Thyroid gland (tissue), 4 donors: ENCODE measurements around the gene MAD1L1. TPM values are rescaled to one million over a fixed set of nuclear protein-coding genes. Genes with fewer than 3 reads are reported as not detected.
"Not testable (repeated sequence)": the region's sequence is repeated elsewhere in the genome, so short reads cannot be mapped to it uniquely, and the experiment has no call there.

Source experiments
- DNase-seq, 2 donors: peaks; one replicate each; pipeline ENCODE4 v3.0.0-alpha.2; 2019
- H3K27ac ChIP-seq, 3 donors: fragments of 200-600 bp; sonication (generic); 1 replicate in 2 of 3; 2 replicates in 1 of 3; pipeline ENCODE4 v1.5.1; 2016 to 2019; ENCODE audit warnings: mild to moderate bottlenecking in 1 of 3, moderate library complexity in 1 of 3
- H3K27me3 ChIP-seq: fragments of 200-600 bp; sonication (generic); one replicate; pipeline ENCODE4 v1.5.1; 2019
- H3K36me3 ChIP-seq, 2 donors: fragments of 200-600 bp; sonication (generic); one replicate each; pipeline ENCODE4 v1.5.1; 2016 to 2019
- H3K4me1 ChIP-seq, 2 donors: fragments of 200-600 bp; sonication (generic); one replicate each; pipeline ENCODE4 v1.5.1; 2017 to 2019
- H3K4me3 ChIP-seq, 3 donors: fragments of 200-600 bp; sonication (generic); replicated peaks in 1 of 3; 1 replicate in 2 of 3; 2 replicates in 1 of 3; pipeline ENCODE4 v1.5.1; 2016; ENCODE audit warnings: mild to moderate bottlenecking in 1 of 3
- H3K9me3 ChIP-seq: fragments of 200-600 bp; sonication (generic); one replicate; pipeline ENCODE4 v1.5.1; 2017
- CTCF ChIP-seq, 6 experiments: fragments of 200-600 bp in 3 of 6; fragments of 450-650 bp in 3 of 6; sonication (generic) in 3 of 6; IDR thresholded peaks; one replicate each; pipeline ENCODE4 v1.5.1; 2016 to 2019; ENCODE audit warnings: antibody characterized with exemption in 6 of 6, mild to moderate bottlenecking in 2 of 6, inconsistent platforms in 1 of 6, moderate library complexity in 1 of 6
- POLR2A ChIP-seq, 2 donors: fragments of 450-650 bp; IDR thresholded peaks; one replicate each; pipeline ENCODE4 v1.6.1; 2017; ENCODE audit warnings: antibody characterized with exemption in 2 of 2, mild to moderate bottlenecking in 2 of 2, moderate library complexity in 1 of 2
- WGBS, 2 donors: methylation state at CpG; one replicate each; pipeline ENCODE4 v1.1.5; 2017; 5-methylcytosine and 5-hydroxymethylcytosine counted together
- intact Hi-C: fragments of 100-400 bp; cut with DNase I; formaldehyde crosslinking; loops from one replicate; pipeline ENCODE4 v1.15.1; 2023
- total RNA-seq, 4 donors: library from RNA; depleted of rRNA; stranded (reverse); fragments of >200 nt; gene quantifications; one replicate each; pipeline ENCODE4 v1.2.3, GENCODE V29; 2016

Gene MAD1L1
- total RNA-seq, 4 donors from 2014 or later = 27.4 to 38.6 (median 33.9) TPM

- 62 to 83% methylated on average over 11 to 26 of the region's 27 CpGs for WGBS, 2 donors
- Histone ChIP-seq H3K27me3 (no peaks in the 10 kb centered on the region), H3K4me3 (no peak overlapping the region), H3K36me3 (no peaks in the 10 kb centered on the region), H3K27ac (no peak overlapping the region), H3K9me3 (no peaks in the 10 kb centered on the region), H3K4me1 (no peaks in the 10 kb centered on the region)
- intact Hi-C loops = no loop called here
- no peak for DNase-seq
- TF ChIP-seq POLR2A (IDR thresholded peaks at IDR 0.05) (no peak), CTCF (IDR thresholded peaks at IDR 0.05) (no peak)
These were observed 299.5 kb downstream of the MAD1L1 start for GRCh38 chr7:1933066-1933750.

- Histone ChIP-seq H3K27me3 (no peaks in the 10 kb centered on the region), H3K36me3 (no peaks in the 10 kb centered on the region), H3K9me3 (no peaks in the 10 kb centered on the region), H3K27ac (no peak overlapping the region), H3K4me3 (no peak overlapping the region), H3K4me1 (no peaks in the 10 kb centered on the region)
- WGBS, 2 donors = 91 to 96% methylated on average over 9 of the region's 9 CpGs
- DNase-seq = no peak
- intact Hi-C loops = no loop called here
- TF ChIP-seq POLR2A (IDR thresholded peaks at IDR 0.05) (no peak), CTCF (IDR thresholded peaks at IDR 0.05) (no peak)
These were observed 300.8 kb downstream of the MAD1L1 start for GRCh38 chr7:1931951-1932270.

GRCh38 chr7:1931256-1931950, 301.3 kb downstream of the MAD1L1 start:
- no peak overlapping the region for H3K27ac ChIP-seq
- H3K9me3 ChIP-seq = no peaks in the 10 kb centered on the region
- no peaks in the 10 kb centered on the region for H3K36me3 ChIP-seq
- no peak for TF ChIP-seq POLR2A (IDR thresholded peaks at IDR 0.05)
- no peak for TF ChIP-seq CTCF (IDR thresholded peaks at IDR 0.05)
- DNase-seq = no peak
- 93 to 94% methylated on average over 22 of the region's 22 CpGs for WGBS, 2 donors
- H3K27me3 ChIP-seq = no peaks in the 10 kb centered on the region
- no peak overlapping the region for H3K4me3 ChIP-seq
- intact Hi-C loops = no loop called here
- no peaks in the 10 kb centered on the region for H3K4me1 ChIP-seq

GRCh38 chr7:1930381-1931065, 302.2 kb downstream of the MAD1L1 start:
- no peak overlapping the region for H3K4me3 ChIP-seq
- no peaks in the 10 kb centered on the region for H3K4me1 ChIP-seq
- H3K9me3 ChIP-seq = no peaks in the 10 kb centered on the region
- H3K27ac ChIP-seq = no peak overlapping the region
- DNase-seq = no peak
- intact Hi-C loops = no loop called here
- H3K27me3 ChIP-seq = no peaks in the 10 kb centered on the region
- TF ChIP-seq POLR2A (IDR thresholded peaks at IDR 0.05) = no peak
- no peak for TF ChIP-seq CTCF (IDR thresholded peaks at IDR 0.05)
- no peaks in the 10 kb centered on the region for H3K36me3 ChIP-seq
- WGBS, 2 donors = 98% methylated on average over 13 to 19 of the region's 36 CpGs

GRCh38 chr7:1929349-1929925, 303.3 kb downstream of the MAD1L1 start:
- intact Hi-C loops, H3K4me1 ChIP-seq: not testable (repeated sequence)
- 95 to 96% methylated on average over 24 to 26 of the region's 29 CpGs for WGBS, 2 donors

More at GRCh38 chr7:1929349-1929925, 303.3 kb downstream of the MAD1L1 start:
- H3K9me3 ChIP-seq, DNase-seq, H3K36me3 ChIP-seq, H3K27ac ChIP-seq, H3K27me3 ChIP-seq, H3K4me3 ChIP-seq: not testable (repeated sequence)
